Measurements from ENCODE around the gene B3GNT7. TPM values are rescaled to one million over a fixed set of nuclear protein-coding genes. Genes with fewer than 3 reads are reported as not detected.
"Not testable (repeated sequence)": the region's sequence is repeated elsewhere in the genome, so short reads cannot be mapped to it uniquely, and the experiment has no call there.

The B3GNT7 gene
- total RNA-seq, 1 experiment from 2014 or later, result 3.6 TPM

DNA sequence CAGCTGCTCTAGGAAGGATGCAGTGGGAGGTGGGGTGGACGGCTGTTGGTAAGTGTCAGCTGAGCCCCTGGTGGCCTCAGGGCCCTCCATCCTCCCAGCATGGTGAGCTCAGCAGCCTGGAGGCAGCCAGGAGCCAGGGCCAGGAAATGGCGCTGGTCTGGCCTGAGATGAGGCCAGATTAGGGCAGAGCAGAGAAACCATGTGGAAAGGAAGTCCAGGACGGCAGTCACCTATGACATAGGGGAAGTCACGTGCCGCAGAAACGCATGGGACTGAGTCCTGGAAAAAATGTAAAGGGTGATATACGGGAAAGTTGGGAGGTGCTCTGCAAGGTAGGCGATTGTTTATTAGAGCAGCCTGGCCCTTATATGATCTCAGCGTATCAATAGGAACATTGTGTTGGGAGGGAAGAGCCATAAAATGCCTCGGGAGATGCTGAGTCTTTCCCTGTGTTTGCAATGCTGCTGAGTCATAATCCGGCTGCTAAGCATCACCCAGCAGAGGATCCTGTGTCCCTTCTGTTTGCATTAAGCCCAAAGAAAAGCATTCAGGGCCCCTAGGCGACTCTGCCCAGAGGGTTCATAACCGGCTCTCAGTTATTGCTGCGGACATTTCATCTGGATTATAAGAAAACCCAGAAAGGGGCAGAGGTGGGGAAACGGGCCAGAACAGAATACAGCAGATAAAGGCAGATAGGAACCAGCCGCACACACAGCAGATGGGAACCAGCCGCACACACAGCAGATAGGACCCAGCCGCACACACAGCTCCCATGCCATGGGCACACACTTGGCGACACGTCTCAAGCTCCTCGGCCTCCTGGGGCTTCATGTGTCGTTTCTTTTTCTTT is 30.3 kb upstream of the B3GNT7 start:
- peak; percentile 95 for DNase-seq (ENCODE audit: low spot score)

DNA sequence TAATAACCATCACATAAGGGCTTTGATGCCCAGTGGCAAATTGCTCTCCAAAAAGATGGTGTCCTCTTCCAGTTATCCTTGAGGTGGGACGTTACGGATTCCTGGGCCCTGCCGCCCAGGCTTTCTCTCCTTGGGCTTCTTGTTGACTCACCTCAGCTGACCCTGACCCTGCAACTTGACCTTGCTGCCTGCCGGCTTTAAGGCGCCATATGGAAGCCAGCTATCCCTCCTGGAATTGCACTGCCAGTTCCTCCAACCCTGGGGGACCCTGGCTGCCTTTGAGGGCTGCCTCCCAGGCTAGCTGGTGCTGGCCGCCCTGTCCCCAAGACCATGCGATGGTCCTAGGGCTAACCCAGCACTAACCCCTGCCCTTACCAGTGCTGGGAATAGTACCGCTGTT is 28.3 kb upstream of the B3GNT7 start:
- DNase-seq (ENCODE audit: low spot score), result no peak

DNA sequence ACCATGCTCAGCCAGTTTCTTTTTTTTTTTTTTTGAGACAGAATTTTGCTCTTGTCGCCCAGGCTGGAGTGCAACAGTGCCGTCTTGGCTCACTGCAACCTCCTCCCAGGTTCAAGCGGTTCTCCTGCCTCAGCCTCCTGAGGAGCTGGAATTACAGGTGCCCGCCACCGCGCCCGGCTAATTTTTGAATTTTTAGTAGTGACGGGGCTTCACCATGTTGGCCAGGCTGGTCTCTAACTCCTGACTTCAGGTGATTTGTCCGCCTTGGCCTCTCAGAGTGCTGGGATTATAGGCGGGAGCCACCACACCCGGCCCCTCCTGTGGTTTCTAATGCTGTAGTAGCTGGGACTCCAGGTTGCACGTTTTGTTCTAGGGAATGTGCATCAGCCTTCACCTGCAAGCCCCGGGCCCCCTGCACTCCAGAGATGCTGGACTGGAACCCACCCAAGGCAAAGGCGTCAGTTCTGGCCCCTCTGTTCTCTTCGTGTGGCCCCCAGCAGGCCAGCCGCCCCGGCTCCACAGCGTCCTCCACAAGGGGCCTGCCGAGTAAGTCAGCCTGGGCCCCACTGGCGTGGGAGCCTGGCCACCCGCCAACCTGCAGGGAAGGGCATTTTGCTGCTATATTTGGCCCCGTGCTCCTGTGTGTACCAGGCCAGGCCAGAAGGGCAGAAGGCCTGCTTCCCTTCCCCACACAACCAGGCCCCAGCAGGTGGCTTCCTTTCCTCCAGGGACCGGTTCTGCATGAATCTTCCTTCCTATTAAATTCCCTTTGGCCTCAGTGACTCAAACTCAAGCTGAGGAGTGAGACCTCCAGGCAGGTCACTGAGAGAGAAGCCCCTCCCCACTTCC is 25.7 kb upstream of the B3GNT7 start:
- DNase-seq (ENCODE audit: low spot score), result no peak

DNA sequence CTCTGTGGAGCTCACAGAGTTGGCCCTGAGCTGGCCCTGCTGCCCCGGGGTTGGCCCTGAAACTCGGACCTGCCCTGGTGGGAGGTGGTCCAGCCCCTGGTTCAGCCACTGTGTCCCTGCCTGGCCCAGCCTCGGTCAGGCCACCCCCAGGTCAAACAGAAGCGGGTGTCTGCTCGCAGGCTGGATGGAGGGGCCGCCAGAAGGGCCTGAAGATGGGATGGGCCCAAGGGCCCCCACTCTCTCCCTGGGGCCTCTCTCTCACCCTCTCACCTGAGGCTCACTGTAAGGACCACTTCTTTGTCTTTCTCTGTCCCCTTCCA is 25.1 kb upstream of the B3GNT7 start:
- DNase-seq (ENCODE audit: low spot score), result no peak

DNA sequence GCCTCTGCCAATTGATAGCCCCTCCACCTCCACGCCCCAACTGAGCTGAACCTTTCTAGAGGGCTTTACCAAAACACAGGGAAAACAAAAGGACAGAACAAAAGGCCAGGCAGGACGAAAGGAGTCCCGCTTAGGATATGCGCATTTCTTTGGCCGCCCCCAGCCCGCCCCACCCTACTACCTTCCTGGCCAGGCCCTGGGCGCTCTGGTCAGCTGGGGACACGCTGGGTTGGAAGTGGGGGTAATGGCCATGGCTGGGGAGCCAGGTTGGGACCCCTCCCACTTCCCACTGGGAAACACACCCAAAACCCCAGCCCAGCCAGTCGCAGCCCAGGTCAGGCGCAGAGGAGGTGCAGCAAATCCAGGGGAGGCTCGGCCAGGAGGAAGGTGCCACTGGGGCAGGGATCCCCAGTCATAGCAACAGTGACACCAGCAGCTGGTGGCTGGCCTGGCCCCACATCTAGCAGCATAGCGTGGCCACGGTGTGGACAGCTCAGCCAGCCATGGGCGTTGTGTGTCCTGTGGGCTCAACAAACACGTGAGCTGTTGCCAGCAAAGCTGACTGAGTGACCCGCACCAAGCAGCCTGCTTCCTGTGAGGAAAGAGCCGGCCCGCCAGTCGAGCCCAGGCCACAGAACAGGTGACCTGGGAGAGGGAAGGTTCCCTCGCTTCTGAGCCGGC is 24.6 kb upstream of the B3GNT7 start:
- no peak for DNase-seq (ENCODE audit: low spot score)

DNA sequence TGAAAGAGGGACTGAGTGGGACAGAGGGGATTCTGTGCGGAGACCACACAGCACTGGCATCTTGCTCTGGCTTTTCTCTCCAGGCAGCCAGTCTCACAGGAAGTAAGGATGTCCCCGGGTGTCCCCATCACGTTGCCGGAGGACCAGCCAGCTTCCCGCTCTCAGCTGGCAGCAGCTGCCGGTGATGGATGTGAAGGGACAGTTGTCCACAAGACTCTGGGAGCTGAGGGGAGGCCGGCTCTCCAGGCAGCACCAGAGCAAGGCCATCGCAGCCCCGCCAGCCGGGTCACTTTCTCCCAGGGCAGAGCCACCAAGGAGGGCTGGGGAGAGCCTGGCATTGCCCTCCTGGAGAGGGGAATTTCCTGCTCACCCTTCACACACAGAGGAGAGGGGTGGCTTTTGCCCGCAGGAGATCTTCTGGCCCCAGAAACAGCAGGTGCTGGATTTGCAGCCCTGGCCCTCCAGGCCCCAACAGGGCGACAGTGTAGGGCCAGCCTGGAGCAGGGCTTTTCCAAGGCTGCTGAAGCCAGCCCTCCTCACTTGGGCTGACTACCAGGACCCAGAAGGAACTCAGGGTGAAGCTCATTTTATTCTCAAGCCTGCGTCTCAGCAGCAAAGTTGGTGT is 24.0 kb upstream of the B3GNT7 start:
- no peak for DNase-seq (ENCODE audit: low spot score)

DNA sequence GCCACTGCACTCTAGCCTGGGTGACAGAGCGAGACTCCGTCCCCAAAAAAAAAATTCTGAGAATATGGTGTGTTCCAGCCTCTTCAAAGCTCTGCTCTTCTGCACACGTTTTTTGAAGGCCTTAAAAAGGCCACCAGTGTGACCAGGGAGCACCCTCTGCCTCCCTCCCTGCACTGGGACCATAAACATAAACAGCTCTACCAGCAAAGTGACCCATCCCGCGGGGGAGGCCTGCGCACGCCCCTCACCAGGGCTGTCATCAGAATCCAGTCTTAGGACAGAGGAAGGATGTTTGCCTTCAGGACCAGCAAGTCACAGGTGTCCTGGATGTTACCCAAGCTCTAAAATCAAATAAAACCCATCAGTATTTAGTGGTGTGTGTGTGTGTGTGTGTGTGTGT is 23.2 kb upstream of the B3GNT7 start:
- no peak for DNase-seq (ENCODE audit: low spot score)

DNA sequence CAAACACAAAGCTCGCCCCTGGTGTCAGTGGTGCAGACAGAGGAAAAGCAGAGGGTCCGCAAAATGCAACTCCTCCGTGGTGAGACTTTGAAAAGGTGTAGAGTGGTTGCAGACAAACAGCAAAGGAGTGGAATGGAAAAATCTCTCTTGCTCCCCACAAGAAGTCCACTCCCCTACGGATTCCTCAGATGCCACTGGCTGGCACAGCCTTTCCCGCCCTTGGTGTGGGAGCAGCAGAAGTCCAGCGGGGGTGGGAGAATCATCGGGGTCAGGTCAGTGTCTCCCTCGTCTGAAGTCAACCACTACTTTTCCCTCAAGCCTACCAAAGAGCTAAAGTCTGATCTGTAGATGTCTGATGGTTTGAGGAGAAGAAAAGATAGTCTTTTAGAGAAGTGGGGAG is 22.3 kb upstream of the B3GNT7 start:
- peak; percentile 40 for DNase-seq (ENCODE audit: low spot score)

DNA sequence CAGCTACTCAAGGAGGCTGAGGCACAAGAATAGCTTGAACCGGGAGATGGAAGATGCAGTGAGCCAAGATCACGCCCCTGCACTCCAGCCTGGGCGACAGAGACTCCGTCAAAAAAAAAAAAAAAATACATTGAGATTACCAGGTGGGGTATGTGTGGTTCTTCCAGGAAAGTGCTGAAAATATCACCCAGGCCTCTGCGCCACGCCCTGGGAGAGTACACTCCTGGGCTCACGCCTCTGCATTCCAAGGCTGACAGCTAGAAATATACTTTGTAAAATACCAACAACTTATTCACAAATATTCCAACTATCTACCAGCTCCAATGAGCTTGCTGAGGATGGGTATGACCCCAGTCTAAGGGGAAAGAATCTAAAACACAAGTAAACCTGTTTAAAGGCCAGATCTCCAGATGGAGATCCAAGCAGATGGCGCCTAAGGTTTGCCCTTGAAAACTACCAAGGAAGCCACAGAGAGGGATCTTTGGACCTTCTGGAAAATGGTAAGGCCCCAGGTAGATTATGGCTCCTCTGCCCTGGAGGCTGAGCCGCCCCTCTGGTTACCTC is 21.6 kb upstream of the B3GNT7 start:
- no peak for DNase-seq (ENCODE audit: low spot score)

DNA sequence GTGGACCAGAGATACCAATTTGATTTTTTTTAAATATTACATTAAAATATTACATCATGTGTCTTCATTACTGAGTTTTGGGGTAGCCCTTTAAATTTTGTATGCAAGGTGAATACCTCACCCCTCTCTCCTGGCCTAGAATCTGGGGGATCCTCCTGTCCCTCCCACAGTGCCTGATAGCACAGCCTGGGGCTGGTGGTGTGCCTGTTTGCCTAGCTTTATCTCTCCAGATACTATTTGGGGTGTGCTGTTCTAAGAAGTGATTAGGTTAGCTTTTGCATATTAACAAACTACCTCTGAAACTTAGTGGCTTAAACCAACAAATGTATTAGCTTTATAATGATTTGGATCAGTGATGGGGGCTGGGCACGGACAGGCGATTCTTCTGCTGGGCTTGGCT is 20.7 kb upstream of the B3GNT7 start:
- DNase-seq (ENCODE audit: low spot score), result no peak

DNA sequence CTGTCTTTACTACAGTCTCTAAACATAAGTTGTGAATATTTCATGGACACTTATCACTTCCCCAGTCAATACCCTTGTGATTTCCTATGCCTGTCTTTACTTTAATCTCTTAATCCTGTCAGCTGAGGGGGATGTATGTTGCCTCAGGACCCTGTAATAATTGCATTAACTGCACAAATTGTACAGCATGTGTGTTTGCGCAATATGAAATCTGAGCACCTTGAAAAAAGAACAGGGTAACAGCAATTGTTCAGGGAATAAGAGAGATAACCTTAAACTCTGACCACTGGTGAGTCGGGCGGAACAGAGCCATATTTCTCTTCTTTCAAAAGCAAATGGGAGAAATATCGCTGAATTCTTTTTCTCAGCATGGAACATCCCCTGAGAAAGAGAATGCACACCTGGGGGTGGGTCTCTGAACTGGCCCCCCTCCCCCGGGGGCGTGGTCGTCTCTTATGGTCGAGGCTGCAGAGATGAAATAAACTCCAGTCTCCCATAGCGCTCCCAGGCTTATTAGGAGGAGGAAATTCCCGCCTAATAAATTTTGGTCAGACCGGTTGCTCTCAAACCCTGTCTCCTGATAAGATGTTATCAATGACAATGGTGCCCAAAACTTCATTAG is 19.4 kb upstream of the B3GNT7 start:
- not testable (repeated sequence) for DNase-seq (ENCODE audit: low spot score)

DNA sequence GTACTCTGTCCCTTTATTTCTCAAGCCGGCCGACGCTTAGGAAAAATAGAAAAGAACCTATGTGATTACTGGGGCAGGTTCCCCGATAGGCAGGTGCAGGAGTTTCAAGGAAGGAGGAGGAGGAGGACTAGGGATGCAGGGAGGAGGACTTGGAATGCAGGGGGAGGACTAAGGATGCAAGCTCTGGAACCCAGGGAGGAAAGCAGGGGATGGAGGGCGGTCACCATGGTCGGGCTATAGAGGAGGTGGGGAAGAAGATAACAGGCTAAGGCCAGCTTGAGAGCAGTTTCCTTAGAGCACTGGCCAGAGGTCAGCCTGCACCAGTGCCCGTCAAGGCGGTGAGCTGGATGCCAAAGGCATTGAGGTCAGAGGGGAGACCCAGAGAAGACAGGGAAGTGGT is 18.7 kb upstream of the B3GNT7 start:
- DNase-seq (ENCODE audit: low spot score), result no peak

DNA sequence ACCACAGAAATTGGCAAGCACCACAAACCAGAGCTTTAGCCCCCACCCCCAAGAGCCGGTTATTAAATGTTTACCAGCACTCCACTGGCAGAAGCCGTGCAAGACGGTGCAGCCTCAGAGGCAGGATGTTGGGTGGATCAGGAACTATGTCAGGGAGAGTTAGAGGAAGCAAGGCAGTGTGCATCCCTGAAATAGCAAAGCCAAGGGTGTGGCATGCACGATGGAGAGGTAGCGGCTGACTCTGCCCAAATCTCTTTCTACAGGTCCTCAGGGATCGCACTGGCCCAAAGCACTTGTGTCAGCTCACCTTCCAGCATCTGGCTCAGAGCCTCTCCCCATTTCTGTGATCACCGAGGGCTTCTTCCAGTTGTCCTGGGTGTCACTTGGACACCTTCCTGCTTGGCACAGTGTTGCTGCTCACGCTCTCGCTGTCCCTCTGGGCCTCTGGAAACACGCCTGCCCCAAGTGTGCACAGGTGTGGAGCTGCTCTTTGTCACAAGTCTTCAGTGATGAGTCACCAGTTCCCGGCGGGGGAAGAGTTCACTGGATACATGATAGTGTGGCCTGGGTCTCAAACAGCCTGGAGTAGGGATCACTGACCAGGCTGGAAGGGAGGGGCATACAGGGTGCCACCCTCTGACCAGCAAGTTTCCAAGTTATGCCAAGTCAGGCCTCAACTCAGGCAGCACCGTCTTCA is 17.3 kb upstream of the B3GNT7 start:
- DNase-seq (ENCODE audit: low spot score), result peak; percentile 80

DNA sequence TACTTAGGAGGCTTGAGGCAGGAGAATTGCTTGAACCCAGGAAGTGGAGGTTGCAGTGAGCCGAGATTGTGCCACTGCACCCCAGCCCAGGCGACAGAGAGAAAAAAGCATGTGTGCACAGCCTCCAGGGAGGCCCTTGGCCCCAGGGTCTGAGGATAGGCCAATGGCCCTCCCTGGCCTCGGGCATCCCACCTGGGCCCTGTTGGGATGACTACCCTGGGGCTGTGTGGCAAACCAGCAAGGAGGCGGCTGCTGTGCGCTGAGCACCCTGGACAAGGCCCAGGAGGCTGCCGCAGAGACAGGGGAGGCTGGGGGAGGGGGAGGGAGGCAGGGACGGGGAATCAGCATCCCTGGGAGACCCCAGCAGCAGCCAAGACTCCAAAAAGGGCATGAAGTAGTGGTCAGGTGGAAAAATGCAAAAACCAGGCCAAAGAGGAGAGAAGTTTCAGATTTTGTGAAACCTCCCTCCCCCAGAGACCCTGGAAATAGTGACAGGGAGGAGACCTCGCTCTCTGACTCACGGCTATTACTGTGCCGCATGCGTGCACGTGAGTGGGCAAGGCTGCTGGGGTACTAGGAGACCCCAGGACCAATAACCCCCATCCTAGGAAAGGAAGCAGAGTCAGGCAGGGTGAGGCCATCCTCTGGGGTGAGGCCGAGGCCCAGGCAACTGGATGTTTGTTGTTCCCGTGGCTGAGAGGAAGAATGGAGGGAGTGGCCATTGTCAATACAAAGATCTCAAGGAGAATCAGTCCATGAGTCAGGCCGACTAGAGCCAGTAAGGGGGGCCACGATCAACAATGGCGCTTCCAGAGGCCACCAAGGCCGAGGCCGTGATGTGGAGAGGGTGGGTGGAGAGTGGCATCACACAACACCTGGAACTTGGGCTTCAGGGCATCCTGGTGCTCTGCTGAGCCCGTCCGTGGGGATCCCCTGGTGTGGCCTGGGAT is 16.0 kb upstream of the B3GNT7 start:
- DNase-seq (ENCODE audit: low spot score), result peak; percentile 31

DNA sequence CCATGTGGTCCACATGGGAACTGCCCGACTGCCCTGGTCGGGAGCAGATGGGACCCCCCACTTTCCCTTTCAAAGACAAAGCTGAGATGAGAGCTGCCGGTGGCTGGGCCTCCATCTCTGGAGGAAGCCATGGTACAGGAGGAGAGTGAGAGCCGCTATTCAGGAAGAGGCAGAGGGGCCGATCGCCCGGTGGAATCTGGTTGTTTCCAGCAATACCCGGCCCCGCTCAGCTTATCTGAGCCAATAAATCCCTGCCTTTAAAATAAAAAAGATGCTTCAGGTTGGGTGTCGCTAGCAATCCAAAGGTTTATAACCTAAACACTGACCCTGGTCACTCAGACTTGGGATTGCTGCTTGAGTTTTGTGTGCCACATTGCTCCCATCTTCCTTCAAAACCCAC is 15.2 kb upstream of the B3GNT7 start:
- no peak for DNase-seq (ENCODE audit: low spot score)

DNA sequence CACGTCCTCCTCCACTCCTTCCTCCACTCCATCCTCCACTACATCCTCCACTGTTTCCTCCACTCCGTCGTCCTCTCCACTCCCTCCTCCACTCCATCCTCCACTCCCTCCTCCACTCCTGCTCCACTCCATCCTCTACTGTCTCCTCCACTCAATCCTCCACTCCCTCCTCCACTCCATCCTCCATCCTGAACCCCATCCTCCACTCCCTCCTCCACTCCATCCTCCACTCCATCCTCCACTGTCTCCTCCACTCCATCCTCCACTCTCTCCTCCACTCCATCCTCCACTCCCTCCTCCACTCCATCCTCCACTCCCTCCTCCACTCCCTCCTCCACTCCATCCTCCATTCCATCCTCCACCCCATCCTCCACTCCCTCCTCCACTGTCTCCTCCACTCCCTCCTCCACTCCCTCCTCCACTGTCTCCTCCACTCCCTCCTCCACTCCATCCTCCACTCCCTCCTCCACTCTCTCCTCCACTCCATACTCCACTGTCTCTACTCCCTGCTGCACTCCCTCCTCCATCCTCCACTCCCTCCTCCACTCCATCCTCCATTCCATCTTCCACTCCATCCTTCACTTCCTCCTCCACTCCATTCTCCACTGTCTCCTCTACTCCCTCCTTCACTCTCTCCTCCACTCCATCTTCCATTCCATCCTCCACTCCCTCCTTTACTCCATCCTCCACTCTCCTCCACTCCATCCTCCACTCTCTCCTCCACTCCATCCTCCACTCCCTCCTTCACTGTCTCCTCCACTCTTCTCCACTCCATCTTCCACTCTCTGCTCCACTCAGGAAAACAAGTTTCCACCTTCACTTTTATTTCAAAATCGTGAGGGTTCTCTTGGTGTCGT is 14.3 kb upstream of the B3GNT7 start:
- no peak for DNase-seq (ENCODE audit: low spot score)

DNA sequence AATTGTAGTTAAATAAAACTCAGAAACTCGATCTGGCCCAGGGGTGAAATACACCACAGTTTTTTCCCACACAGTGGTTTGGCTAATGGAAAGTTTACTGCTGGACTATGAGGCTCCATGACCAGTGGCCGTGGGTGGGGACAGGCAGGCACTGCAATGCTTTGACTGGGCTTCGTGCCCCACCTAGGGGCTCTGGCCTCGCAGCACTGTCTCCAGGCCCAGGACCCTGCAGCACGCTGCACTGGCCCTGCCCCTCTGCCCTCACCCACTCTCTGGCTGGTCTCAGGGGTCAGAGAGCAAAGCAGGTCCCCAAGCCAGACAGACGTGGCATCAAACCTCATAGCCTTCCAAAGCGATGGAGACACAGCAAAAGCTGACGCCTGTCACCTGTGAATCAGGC is 13.4 kb upstream of the B3GNT7 start:
- DNase-seq (ENCODE audit: low spot score), result no peak

DNA sequence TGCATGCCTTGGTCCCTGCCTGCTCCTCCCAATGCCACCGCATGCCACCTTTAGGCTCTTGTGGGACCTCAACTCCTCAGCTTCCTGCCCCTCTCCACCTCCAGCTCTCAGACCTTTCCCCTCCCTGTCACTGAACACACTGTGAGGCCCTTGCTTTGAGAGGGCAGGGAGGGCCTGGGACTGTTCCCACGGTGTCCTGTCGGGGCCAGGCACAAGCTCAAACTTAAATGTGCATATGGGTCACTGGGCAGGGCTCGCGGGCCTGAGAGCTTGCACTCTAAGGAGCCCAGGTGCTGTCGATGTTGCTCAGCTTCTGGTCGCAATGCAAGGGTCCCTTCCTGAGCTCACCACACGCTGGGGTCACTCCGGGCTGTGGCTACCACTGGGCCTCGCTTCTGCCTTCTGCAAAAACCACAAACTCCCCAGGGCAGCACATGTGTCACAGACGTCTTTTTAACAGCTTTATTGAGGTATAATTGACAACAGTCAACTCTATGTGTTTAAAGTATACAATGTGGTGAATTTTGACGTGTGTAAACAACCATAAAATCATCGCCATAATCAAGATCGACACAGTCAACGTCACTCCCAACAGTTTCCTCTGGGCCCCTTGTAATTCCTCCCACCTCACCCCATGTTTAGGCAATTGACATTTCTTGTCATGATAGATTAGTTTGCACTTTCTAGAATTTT is 11.9 kb upstream of the B3GNT7 start:
- no peak for DNase-seq (ENCODE audit: low spot score)
